Smooth muscle cell (in vitro differentiated cells): ENCODE data around the gene FBXO10. TPM values are rescaled to one million over a fixed set of nuclear protein-coding genes. Genes with fewer than 3 reads are reported as not detected.

Experiments
- DNase-seq: peaks from one replicate; lab custom pipeline; 2025; ENCODE audit not compliant: unreplicated experiment; lab: John Stamatoyannopoulos, UW
- H2AFZ ChIP-seq: fragments of 200-600 bp; sonication (generic); 2 replicates; pipeline ENCODE4 v1.6.0; 2016; ENCODE audit warnings: antibody characterized with exemption, low read depth, mild to moderate bottlenecking
- H3F3A ChIP-seq: fragments of 200-600 bp; sonication (generic); 2 replicates; pipeline ENCODE4 v1.6.0; 2017; ENCODE audit warnings: antibody characterized with exemption, low read depth
- H3K27ac ChIP-seq: fragments of 200-600 bp; sonication (generic); 2 replicates; pipeline ENCODE4 v1.5.1; 2016; ENCODE audit warnings: low read depth, mild to moderate bottlenecking
- H3K27me3 ChIP-seq: fragments of 200-600 bp; sonication (generic); 2 replicates; pipeline ENCODE4 v1.6.1; 2016; ENCODE audit warnings: low read depth, mild to moderate bottlenecking
- H3K36me3 ChIP-seq: fragments of 200-600 bp; sonication (generic); 2 replicates; pipeline ENCODE4 v1.5.1; 2016; ENCODE audit warnings: low read depth
- H3K4me1 ChIP-seq: fragments of 200-600 bp; sonication (generic); 2 replicates; pipeline ENCODE4 v1.5.1; 2016; ENCODE audit warnings: low read depth
- H3K4me2 ChIP-seq: fragments of 200-600 bp; sonication (generic); 2 replicates; pipeline ENCODE4 v1.6.0; 2016; ENCODE audit warnings: mild to moderate bottlenecking
- H3K4me3 ChIP-seq: fragments of 200-600 bp; sonication (generic); 2 replicates; pipeline ENCODE4 v1.5.1; 2016; ENCODE audit warnings: mild to moderate bottlenecking
- H3K79me2 ChIP-seq: fragments of 200-600 bp; sonication (generic); 2 replicates; pipeline ENCODE4 v1.6.0; 2016; ENCODE audit warnings: low read depth, mild to moderate bottlenecking
- H3K9ac ChIP-seq: fragments of 200-600 bp; sonication (generic); 2 replicates; pipeline ENCODE4 v1.6.0; 2016; ENCODE audit warnings: low read depth
- H3K9me3 ChIP-seq: fragments of 200-600 bp; sonication (generic); replicated peaks from 2 replicates; pipeline ENCODE4 v1.5.1; 2016; ENCODE audit warnings: low read depth
- H4K20me1 ChIP-seq: fragments of 200-600 bp; sonication (generic); 2 replicates; pipeline ENCODE4 v1.6.0; 2016; ENCODE audit warnings: low read depth
- CTCF ChIP-seq: fragments of 200-600 bp; sonication (generic); IDR thresholded peaks from 2 replicates; pipeline ENCODE4 v1.5.1; 2017; ENCODE audit warnings: borderline replicate concordance, mild to moderate bottlenecking, antibody characterized with exemption; ENCODE audit not compliant: insufficient read depth, poor library complexity, severe bottlenecking
- WGBS: methylation state at CpG from one replicate; pipeline ENCODE4 v1.1.7; 2016; ENCODE audit warnings: low lambda C conversion rate; 5-methylcytosine and 5-hydroxymethylcytosine counted together
- polyA plus RNA-seq: library from polyadenylated mRNA; unstranded; fragments of >200 nt; fragmentation: Nextera tagmentation; extraction: Ambion mirVana; gene quantifications from 2 replicates; pipeline ENCODE4 v1.2.1, GENCODE V29; 2016
- total RNA-seq: library from RNA; depleted of rRNA; stranded (reverse); fragments of >200 nt; gene quantifications from 2 replicates; pipeline ENCODE4 v1.2.3, GENCODE V29; 2014

Gene FBXO10
- total and polyA plus RNA-seq, 2 experiments from 2014 or later, result 3.5 to 7.0 TPM

- no peaks in the 10 kb centered on the region for H3K27me3 ChIP-seq
- H3K4me1 ChIP-seq, result no peaks in the 10 kb centered on the region
- no peaks in the 10 kb centered on the region for H3K36me3 ChIP-seq
- H3F3A ChIP-seq, result no peaks in the 10 kb centered on the region
- H3K9ac ChIP-seq, result no peak overlapping the region
- no peak overlapping the region for H2AFZ ChIP-seq
- no peak overlapping the region for H3K4me3 ChIP-seq
- no peak overlapping the region for H3K4me2 ChIP-seq
- H3K27ac ChIP-seq, result no peak overlapping the region
- DNase-seq, result no peak
- peaks cover 26% of the 10 kb centered on the region for H4K20me1 ChIP-seq
- H3K9me3 ChIP-seq, result no peaks in the 10 kb centered on the region
- WGBS, result 90% methylated on average over 5 of the region's 5 CpGs
- H3K79me2 ChIP-seq, result peaks cover 4% of the 10 kb centered on the region
- no peak for TF ChIP-seq CTCF
Observed at GRCh38 chr9:37547328-37547878, 28.8 kb downstream of the FBXO10 start.

- H3K9me3 ChIP-seq, result no peaks in the 10 kb centered on the region
- WGBS, result 97% methylated on average over 1 of the region's 1 CpG
- H3K4me1 ChIP-seq, result no peaks in the 10 kb centered on the region
- H3K79me2 ChIP-seq, result peaks cover 4% of the 10 kb centered on the region
- no peak overlapping the region for H3K9ac ChIP-seq
- no peak overlapping the region for H3K4me2 ChIP-seq
- no peaks in the 10 kb centered on the region for H3F3A ChIP-seq
- no peak overlapping the region for H3K4me3 ChIP-seq
- H4K20me1 ChIP-seq, result no peaks in the 10 kb centered on the region
- H3K27ac ChIP-seq, result no peak overlapping the region
- no peak for TF ChIP-seq CTCF
- H2AFZ ChIP-seq, result no peak overlapping the region
- H3K27me3 ChIP-seq, result no peaks in the 10 kb centered on the region
- DNase-seq, result no peak
- no peaks in the 10 kb centered on the region for H3K36me3 ChIP-seq
Observed at GRCh38 chr9:37543468-37543867, 32.7 kb downstream of the FBXO10 start.

GRCh38 chr9:37542895-37543294 lies 33.3 kb downstream of the FBXO10 start:
- Histone ChIP-seq H3F3A (no peaks in the 10 kb centered on the region), H2AFZ (no peak overlapping the region), H3K4me3 (no peak overlapping the region), H3K36me3 (no peaks in the 10 kb centered on the region), H3K27me3 (no peaks in the 10 kb centered on the region), H3K9me3 (no peaks in the 10 kb centered on the region), H3K4me1 (no peaks in the 10 kb centered on the region), H4K20me1 (no peaks in the 10 kb centered on the region), H3K4me2 (no peak overlapping the region), H3K27ac (no peak overlapping the region), H3K79me2 (peaks cover 4% of the 10 kb centered on the region), H3K9ac (no peak overlapping the region)
- no peak for TF ChIP-seq CTCF
- 44% methylated on average over 1 of the region's 1 CpG for WGBS
- no peak for DNase-seq

GRCh38 chr9:37542488-37542887 lies 33.7 kb downstream of the FBXO10 start:
- no peaks in the 10 kb centered on the region for H3K27me3 ChIP-seq
- H3K9ac ChIP-seq, result no peak overlapping the region
- no peak for DNase-seq
- no peak overlapping the region for H3K4me2 ChIP-seq
- peaks cover 4% of the 10 kb centered on the region for H3K79me2 ChIP-seq
- TF ChIP-seq CTCF, result no peak
- no peak overlapping the region for H3K27ac ChIP-seq
- H3K9me3 ChIP-seq, result no peaks in the 10 kb centered on the region
- no peaks in the 10 kb centered on the region for H3K36me3 ChIP-seq
- H3K4me3 ChIP-seq, result no peak overlapping the region
- no peaks in the 10 kb centered on the region for H4K20me1 ChIP-seq
- 99% methylated on average over 6 of the region's 6 CpGs for WGBS
- H2AFZ ChIP-seq, result no peak overlapping the region
- no peaks in the 10 kb centered on the region for H3F3A ChIP-seq
- no peaks in the 10 kb centered on the region for H3K4me1 ChIP-seq
